K562 (cell line): ENCODE measurements around the gene SLC22A16. TPM values are rescaled to one million over a fixed set of nuclear protein-coding genes. Genes with fewer than 3 reads are reported as not detected.

Experiments
- ATAC-seq: fragments of 200-7000 bp; cut with Tn5 transposase; 3 replicates; pipeline ENCODE4 v1.9.1; 2020; ENCODE audit warnings: moderate library complexity
- BruUV-seq: library from RNA; stranded (reverse); fragments of 400-500 nt; replicated peaks from 2 replicates; lab custom pipeline; 2021; lab: Mats Ljungman, UMichigan
- CTCF ChIA-PET: fragments of 300-600 bp; formaldehyde crosslinking; extraction: SDS; loops from one replicate; lab custom pipeline; 2021; ENCODE audit warnings: low intra/inter-chr PET ratio; lab: Yijun Ruan, JAX
- POLR2A ChIA-PET: fragments of 300-600, 350-650 bp; sonication (Branson Sonifier 250); formaldehyde crosslinking; extraction: SDS; loops from one replicate; lab custom pipeline; 2021; ENCODE audit warnings: antibody characterized with exemption, inconsistent platforms; lab: Yijun Ruan, JAX
- DNase-seq, 4 experiments: peaks; one replicate each; pipeline versions ENCODE4 v3.0.0 to v3.0.0-alpha.2; 2011 to 2018; ENCODE audit warnings: low spot score in 3 of 4, mixed read lengths in 3 of 4; ENCODE audit errors: extremely low read depth in 1 of 4
- FAIRE-seq: peaks from 2 replicates; lab custom pipeline; 2011; peaks lifted over from hg19 to GRCh38; lab: Jason Lieb, UNC
- H2AFZ ChIP-seq: 2 replicates; pipeline ENCODE4 v1.6.0; 2011; ENCODE audit warnings: low read depth, low read length, control low read depth, inconsistent platforms
- H3K27ac ChIP-seq: fragments of 200-600 bp; 3 replicates; pipeline ENCODE4 v1.8.0; 2011; ENCODE audit warnings: low read depth, mild to moderate bottlenecking, control low read depth, inconsistent platforms, low read length, moderate library complexity, mixed read lengths; ENCODE audit errors: extremely low read depth
- H3K27me3 ChIP-seq, 2 experiments: fragments of 300-600 bp in 1 of 2; 2 replicates in 1 of 2; 3 replicates in 1 of 2; pipeline versions ENCODE4 v1.6.0 to v1.8.0; 2011; ENCODE audit warnings: inconsistent platforms in 2 of 2, low read length in 2 of 2, mild to moderate bottlenecking in 1 of 2, mixed read lengths in 1 of 2, moderate library complexity in 1 of 2; ENCODE audit not compliant: control insufficient read depth in 2 of 2, insufficient read depth in 2 of 2
- H3K36me3 ChIP-seq: fragments of 300-600 bp; 3 replicates; pipeline ENCODE4 v1.8.0; 2011; ENCODE audit warnings: mild to moderate bottlenecking, low read length, inconsistent platforms; ENCODE audit not compliant: control insufficient read depth, insufficient read depth
- H3K4me1 ChIP-seq, 2 experiments: fragments of 200-600 bp in 1 of 2; replicated peaks in 1 of 2; 2 replicates in 1 of 2; 3 replicates in 1 of 2; pipeline versions ENCODE4 v1.5.1 to v1.8.0; 2011; ENCODE audit warnings: inconsistent platforms in 2 of 2, low read length in 2 of 2, mild to moderate bottlenecking in 1 of 2, mixed read lengths in 1 of 2, moderate library complexity in 1 of 2; ENCODE audit not compliant: control insufficient read depth in 2 of 2, insufficient read depth in 2 of 2
- H3K4me2 ChIP-seq: 2 replicates; pipeline ENCODE4 v1.6.1; 2011; ENCODE audit warnings: low read length, control low read depth, inconsistent platforms, mixed read lengths; ENCODE audit not compliant: insufficient read depth
- H3K4me3 ChIP-seq: fragments of 200-600 bp; sonication (generic), shearing (Covaris generic); 2 replicates; pipeline ENCODE4 v1.5.1; 2016; ENCODE audit warnings: control low read depth, inconsistent platforms
- H3K79me2 ChIP-seq: fragments of 200-600 bp; 3 replicates; pipeline ENCODE4 v1.8.0; 2011; ENCODE audit warnings: low read length, inconsistent platforms; ENCODE audit not compliant: control insufficient read depth, insufficient read depth
- H3K9ac ChIP-seq, 2 experiments: 2 replicates each; pipeline versions ENCODE4 v1.6.0 to v1.6.1; 2011; ENCODE audit warnings: low read depth in 2 of 2, low read length in 2 of 2, control low read depth in 1 of 2, inconsistent platforms in 1 of 2, mild to moderate bottlenecking in 1 of 2, mixed read lengths in 1 of 2; ENCODE audit not compliant: insufficient read depth in 1 of 2
- H3K9me1 ChIP-seq: one replicate; pipeline ENCODE4 v1.6.0; 2011; ENCODE audit warnings: inconsistent platforms, mild to moderate bottlenecking, low read length, moderate library complexity; ENCODE audit not compliant: control insufficient read depth, insufficient read depth
- H3K9me3 ChIP-seq: replicated peaks from 2 replicates; pipeline ENCODE4 v1.5.1; 2011; ENCODE audit warnings: low read depth, low read length, inconsistent platforms; ENCODE audit not compliant: control insufficient read depth, insufficient read depth
- H4K20me1 ChIP-seq: replicated peaks from 2 replicates; pipeline ENCODE4 v1.6.1; 2011; ENCODE audit warnings: low read length, inconsistent platforms, mixed read lengths; ENCODE audit not compliant: control insufficient read depth, insufficient read depth
- CBFA2T2 ChIP-seq: fragments of 450-650 bp; conservative IDR thresholded peaks from 2 replicates; pipeline ENCODE4 v1.6.1; 2017; ENCODE audit warnings: mild to moderate bottlenecking
- CSDE1 ChIP-seq, 2 experiments: fragments of 450-650 bp; IDR thresholded peaks; 2 replicates each; pipeline ENCODE4 v1.6.1; 2016; ENCODE audit warnings: mild to moderate bottlenecking in 1 of 2
- CTCF ChIP-seq, 3 experiments: IDR thresholded peaks in 2 of 3; conservative IDR thresholded peaks in 1 of 3; 2 replicates each; pipeline ENCODE4 v1.5.1; 2011 to 2012; ENCODE audit warnings: low read length in 3 of 3, mild to moderate bottlenecking in 3 of 3, control low read depth in 2 of 3, improper control_type of control experiment in 1 of 3, inconsistent platforms in 1 of 3, low read depth in 1 of 3, mixed read lengths in 1 of 3, moderate library complexity in 1 of 3; ENCODE audit not compliant: insufficient read depth in 2 of 3
- ILF3 ChIP-seq: fragments of 450-650 bp; IDR thresholded peaks from 2 replicates; pipeline ENCODE4 v1.6.1; 2018; ENCODE audit warnings: antibody characterized with exemption, mild to moderate bottlenecking, moderate library complexity, borderline replicate concordance
- SRSF9 ChIP-seq: fragments of 200-400 bp; formaldehyde crosslinking; IDR thresholded peaks from 2 replicates; pipeline ENCODE4 v1.6.1; 2017; ENCODE audit warnings: low read depth, low read length, borderline replicate concordance
- ZFP36 ChIP-seq: fragments of 150-350 bp; IDR thresholded peaks from 2 replicates; pipeline ENCODE4 v1.6.1; 2018; ENCODE audit warnings: low read length, low read depth; ENCODE audit not compliant: partially characterized antibody
- ZFPM2 ChIP-seq: fragments of 250-450 bp; sonication (Bioruptor Pico); IDR thresholded peaks from 2 replicates; pipeline ENCODE4 v1.5.1; 2022; ENCODE audit warnings: mild to moderate bottlenecking
- ZNF24 ChIP-seq: fragments of 450-650 bp; IDR thresholded peaks from 2 replicates; pipeline ENCODE4 v1.6.1; 2016
- ZNF316 ChIP-seq: fragments of 450-650 bp; IDR thresholded peaks from 2 replicates; pipeline ENCODE4 v1.6.1; 2016
- ZNF780A ChIP-seq: fragments of 250-450 bp; sonication (Bioruptor Pico); IDR thresholded peaks from 2 replicates; pipeline ENCODE4 v1.5.0; 2021; ENCODE audit warnings: mild to moderate bottlenecking
- WGBS: fragments of 100-300 bp; shearing (Covaris generic); methylation state at CpG from one replicate; pipeline ENCODE4 v1.1.6; 2016; ENCODE audit warnings: low coverage, mixed read lengths; ENCODE audit not compliant: insufficient coverage; ENCODE audit errors: missing lambda C conversion rate; 5-methylcytosine and 5-hydroxymethylcytosine counted together
- in situ Hi-C: fragments of 300-500 bp; cut with MboI; formaldehyde crosslinking; loops from 4 replicates; pipeline ENCODE4 v1.15.0; 2018; ENCODE audit warnings: inconsistent platforms, mixed read lengths
- intact Hi-C: fragments of 100-400 bp; cut with micrococcal nuclease; formaldehyde crosslinking; loops from 2 replicates; pipeline ENCODE4 v1.14.2; 2022
- polyA plus RNA-seq, 8 experiments: library from polyadenylated mRNA; depleted of rRNA in 4 of 8; stranded (reverse) in 5 of 8; unstranded in 3 of 8; fragments of >200 nt; fragmentation: Nextera tagmentation in 2 of 8; fragmentation: Illumina TruSeq in 1 of 8; extraction: Ambion mirVana in 2 of 8; extraction: Trizol in 1 of 8; gene quantifications; 2 replicates each; pipeline versions ENCODE4 v1.2.1 to v1.2.3, GENCODE V29; 2011 to 2014; ENCODE audit warnings: inconsistent platforms in 1 of 8, missing spikeins in 1 of 8
- total RNA-seq, 7 experiments: library from RNA; depleted of rRNA in 6 of 7; stranded (reverse); fragments of >200 nt in 6 of 7; fragmentation: Illumina TruSeq in 2 of 7; extraction: Trizol in 2 of 7; gene quantifications; 2 replicates each; pipeline versions ENCODE4 v1.2.1 to v1.2.3, GENCODE V29; 2011 to 2021; ENCODE audit warnings: low replicate concordance in 1 of 7

Gene SLC22A16
- total and polyA plus RNA-seq, 9 of the 15 experiments (the other 6 are each of a cell fraction or from before 2014, with no cell fraction given): not detected

- Histone ChIP-seq H3K4me1 (no peaks in the 10 kb centered on the region; a peak in 1 of 5 replicates), H3K27ac (no peak overlapping the region)
- FAIRE-seq: no peak
Measured at GRCh38 chr6:110409794-110410193, 66.6 kb downstream of the SLC22A16 start.

GRCh38 chr6:110408901-110409300 is 67.5 kb downstream of the SLC22A16 start:
- Histone ChIP-seq H3K4me1 (no peaks in the 10 kb centered on the region; a peak in 1 of 5 replicates), H3K79me2 (no peaks in the 10 kb centered on the region), H3K4me3 (no peak overlapping the region), H4K20me1 (no peaks in the 10 kb centered on the region), H3K9ac (no peak overlapping the region), H3K27ac (no peak overlapping the region), H2AFZ (no peak overlapping the region), H3K9me3 (no peaks in the 10 kb centered on the region), H3K27me3 (peaks cover 10 to 36% of the 10 kb centered on the region in 2 experiments; a peak in 4 of 5 replicates), H3K36me3 (no peaks in the 10 kb centered on the region), H3K9me1 (no peaks in the 10 kb centered on the region), H3K4me2 (no peak overlapping the region)
- no peak for TF ChIP-seq ILF3
- TF ChIP-seq CTCF (IDR thresholded peaks at IDR 0.05 in 2 of 3, conservative IDR thresholded peaks at IDR 0.05 in 1 of 3; ENCODE audit: insufficient read depth in 2 of 3, low read depth in 1 of 3, low read length in 3 of 3): peak; percentile 22 to 31 (median 31); a peak in 3 of 6 replicates
- no peak for TF ChIP-seq SRSF9
- no peak for FAIRE-seq
- DNase-seq: peak in 1 of 4 experiments; percentile 12
- in situ Hi-C loops (no loop called here), intact Hi-C loops (no loop called here)
- 0% methylated on average over 6 of the region's 6 CpGs for WGBS
- BruUV-seq: no TSS peak
- CTCF ChIA-PET: no interaction called here
- ATAC-seq: peak; percentile 52
- POLR2A ChIA-PET: no interaction called here

More at GRCh38 chr6:110409794-110410193, 66.6 kb downstream of the SLC22A16 start:
- ChIA-PET CTCF (no interaction called here), POLR2A (interaction anchor here (0.7 kb wide), 1 partner anchor 772 kb away, joined by 3 read pairs; no protein-coding TSS in a partner anchor)
- intact Hi-C loops: no loop called here
- ATAC-seq: no peak
- no TSS peak for BruUV-seq
- Histone ChIP-seq H3K9me1 (no peaks in the 10 kb centered on the region), H3K27me3 (peaks cover 16 to 45% of the 10 kb centered on the region in 2 experiments; a peak in 4 of 5 replicates), H2AFZ (no peak overlapping the region), H3K36me3 (no peaks in the 10 kb centered on the region), H3K9me3 (no peaks in the 10 kb centered on the region), H3K79me2 (no peaks in the 10 kb centered on the region), H3K4me2 (no peak overlapping the region)
- in situ Hi-C loops: no loop called here
- DNase-seq: no peak
- TF ChIP-seq CSDE1 (IDR thresholded peaks at IDR 0.05) (no peak), ZNF316 (peak; percentile 32; the same call in 1 of the 2 replicates), ZFP36 (no peak), CBFA2T2 (no peak), ZNF780A (CRISPR knock-in tag) (no peak), ZFPM2 (no peak), ZNF24 (no peak)
- TF ChIP-seq, all 486 proteins: peak for 1
- no peak overlapping the region for H3K4me3 ChIP-seq
- H3K9ac ChIP-seq: no peak overlapping the region
- H4K20me1 ChIP-seq: no peaks in the 10 kb centered on the region
